Fibroblast of skin of back (primary cell): ENCODE results near the gene SH3D19.

ENCODE experiments used
- DNase-seq: peaks from one replicate; pipeline ENCODE4 v3.0.0-alpha.2; 2013

SH3D19 gene

GRCh38 chr4:151193414-151193813, 132.0 kb downstream of the SH3D19 start:
- DNase-seq, result no peak

- peak; percentile 68 for DNase-seq
Measured at GRCh38 chr4:151192556-151193235, 132.7 kb downstream of the SH3D19 start.

GRCh38 chr4:151184523-151185458, 140.6 kb downstream of the SH3D19 start:
- DNase-seq, result peak; percentile 42

DNA sequence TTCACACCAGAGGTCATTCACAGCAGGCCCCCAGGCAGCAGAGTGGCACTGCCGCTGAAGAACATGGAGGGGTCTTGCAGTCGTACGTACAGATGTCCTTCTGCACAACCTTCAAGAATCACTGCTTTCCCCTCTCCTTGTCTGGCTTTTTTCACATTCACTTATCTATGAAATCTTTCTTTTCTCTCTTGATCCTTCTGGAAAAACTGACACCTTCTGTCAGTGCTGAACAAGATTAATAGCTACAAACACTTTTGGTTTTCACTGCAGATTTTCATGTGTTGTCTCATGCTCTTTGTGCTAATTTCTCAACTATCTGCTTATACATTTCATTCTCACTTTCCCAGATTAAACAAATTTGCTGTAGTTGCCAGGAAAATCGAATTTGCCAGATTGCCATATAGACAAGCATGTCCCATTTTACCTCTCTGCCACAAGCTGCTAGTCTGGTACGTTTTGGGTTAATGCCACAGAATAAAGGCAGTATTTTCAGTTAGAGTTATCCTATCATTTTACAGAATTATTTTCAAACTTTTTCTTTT, 142.9 kb downstream of the SH3D19 start:
- no peak for DNase-seq

DNA sequence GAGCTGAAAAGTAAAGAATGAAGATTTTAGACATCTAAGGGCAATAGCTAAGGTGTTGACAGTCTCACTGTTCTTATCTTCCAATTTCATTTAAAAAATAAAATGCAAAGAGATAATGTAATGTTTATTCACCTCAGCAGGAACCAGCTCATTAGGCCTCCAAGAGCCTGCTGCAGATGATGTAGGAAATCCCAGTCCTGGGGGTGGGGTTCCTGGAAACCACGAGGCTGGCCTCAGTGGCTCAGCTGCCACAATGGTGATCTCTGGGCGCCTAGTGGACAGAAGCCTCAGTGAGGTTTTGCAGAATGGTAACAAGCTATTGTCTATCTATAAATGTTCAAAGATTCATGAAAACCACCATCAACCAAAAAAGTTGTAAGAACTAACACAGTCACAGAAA, 148.7 kb downstream of the SH3D19 start:
- DNase-seq, result no peak

- DNase-seq, result no peak
Measured at GRCh38 chr4:151175754-151176631, 149.4 kb downstream of the SH3D19 start.

DNA sequence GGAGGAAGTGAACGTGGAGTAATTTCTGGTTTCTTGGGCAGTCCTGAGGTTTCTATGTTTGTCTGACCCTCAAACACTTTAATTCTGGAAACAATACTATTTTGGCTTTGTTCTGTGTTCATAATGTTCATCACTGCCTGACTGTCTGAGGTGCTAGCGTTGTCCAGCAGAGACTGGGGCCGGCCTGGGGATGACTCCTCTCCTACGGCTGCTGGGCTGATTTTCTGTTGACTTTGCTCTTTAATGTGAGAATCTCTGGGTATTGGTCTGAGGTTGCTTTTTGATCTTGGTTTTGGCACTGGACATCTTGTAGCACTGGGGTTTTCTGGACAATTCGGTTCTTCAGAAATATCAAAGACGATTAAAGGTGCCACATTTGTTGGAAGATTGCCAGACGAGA, 150.2 kb downstream of the SH3D19 start:
- no peak for DNase-seq

GRCh38 chr4:151174784-151175183, 150.6 kb downstream of the SH3D19 start:
- no peak for DNase-seq

DNA sequence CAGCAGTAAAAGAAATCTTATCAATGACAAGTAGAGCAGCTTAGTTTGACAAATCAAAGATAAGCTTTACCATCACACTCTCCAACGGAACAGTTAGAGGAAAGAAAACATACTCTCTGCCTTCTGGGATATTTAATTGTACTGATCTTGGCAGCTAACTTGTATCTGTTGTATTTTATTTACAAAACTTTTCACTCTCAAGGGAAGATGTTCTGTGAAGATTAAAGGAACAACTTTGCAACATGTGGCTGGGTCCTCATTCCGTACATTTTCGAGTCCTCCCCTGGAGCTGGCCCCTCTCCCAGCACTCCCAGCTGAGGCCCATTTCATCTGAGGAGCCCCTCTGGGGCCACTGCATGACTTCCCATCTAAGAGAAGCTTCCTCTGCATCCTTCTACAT, 151.5 kb downstream of the SH3D19 start:
- DNase-seq, result no peak

DNA sequence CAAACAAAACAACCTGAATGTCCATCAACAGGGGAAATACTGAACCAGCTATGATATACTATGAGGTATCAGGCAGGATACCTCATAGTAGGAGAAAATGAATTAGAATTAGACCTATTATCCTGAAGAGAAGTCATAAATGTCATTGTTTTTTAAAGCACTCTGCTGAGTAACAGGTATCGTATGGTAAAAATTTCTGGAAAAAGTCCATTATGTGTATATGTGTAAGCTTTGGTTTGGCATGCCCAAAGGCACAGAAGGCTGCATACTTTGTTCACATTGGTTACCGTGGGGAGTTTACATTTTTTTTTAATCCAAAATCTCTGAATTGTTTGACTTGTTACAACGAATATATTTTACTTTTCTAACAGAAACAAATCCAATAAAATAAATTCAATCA, 155.5 kb downstream of the SH3D19 start:
- DNase-seq, result peak; percentile 28

- peak; percentile 84 for DNase-seq
Measured at GRCh38 chr4:151169223-151169622, 156.2 kb downstream of the SH3D19 start.

DNA sequence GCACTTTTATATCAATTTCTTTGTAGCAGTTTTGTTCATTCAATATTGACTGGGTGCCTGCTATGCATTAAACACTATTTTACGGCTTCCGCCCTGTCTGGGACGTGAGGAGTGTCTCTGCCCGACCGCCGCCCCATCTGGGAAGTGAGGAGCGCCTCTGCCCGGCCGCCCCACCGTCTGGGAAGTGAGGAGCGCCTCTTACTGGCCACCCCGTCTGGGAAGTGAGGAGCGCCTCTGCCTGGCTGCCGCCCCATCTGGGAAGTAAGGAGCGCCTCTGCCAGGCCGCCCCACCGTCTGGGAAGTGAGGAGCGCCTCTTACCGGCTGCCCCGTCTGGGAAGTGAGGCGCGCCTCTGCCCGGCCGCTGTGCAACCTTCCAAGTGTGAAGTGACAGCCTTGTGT, 157.8 kb downstream of the SH3D19 start:
- DNase-seq, result no peak

DNA sequence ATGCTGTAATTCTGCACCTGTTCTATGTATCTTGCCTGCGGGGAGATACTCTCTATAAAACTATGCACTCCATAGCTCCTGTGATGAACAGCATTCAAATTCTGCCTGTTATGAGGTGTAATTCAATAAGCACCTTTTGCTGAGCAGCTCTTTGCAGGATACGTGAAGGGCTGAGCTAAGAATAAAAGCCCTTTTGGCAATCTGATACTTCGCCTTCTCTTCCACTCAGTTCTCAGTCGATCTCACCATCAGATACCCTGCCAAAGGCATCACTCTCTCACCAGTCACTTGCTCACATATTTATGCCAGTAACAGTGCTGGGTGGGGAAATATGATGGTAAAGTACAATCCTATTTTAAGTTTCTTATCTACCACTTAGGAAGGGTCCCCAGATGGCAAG, 158.8 kb downstream of the SH3D19 start:
- peak; percentile 17 for DNase-seq

DNA sequence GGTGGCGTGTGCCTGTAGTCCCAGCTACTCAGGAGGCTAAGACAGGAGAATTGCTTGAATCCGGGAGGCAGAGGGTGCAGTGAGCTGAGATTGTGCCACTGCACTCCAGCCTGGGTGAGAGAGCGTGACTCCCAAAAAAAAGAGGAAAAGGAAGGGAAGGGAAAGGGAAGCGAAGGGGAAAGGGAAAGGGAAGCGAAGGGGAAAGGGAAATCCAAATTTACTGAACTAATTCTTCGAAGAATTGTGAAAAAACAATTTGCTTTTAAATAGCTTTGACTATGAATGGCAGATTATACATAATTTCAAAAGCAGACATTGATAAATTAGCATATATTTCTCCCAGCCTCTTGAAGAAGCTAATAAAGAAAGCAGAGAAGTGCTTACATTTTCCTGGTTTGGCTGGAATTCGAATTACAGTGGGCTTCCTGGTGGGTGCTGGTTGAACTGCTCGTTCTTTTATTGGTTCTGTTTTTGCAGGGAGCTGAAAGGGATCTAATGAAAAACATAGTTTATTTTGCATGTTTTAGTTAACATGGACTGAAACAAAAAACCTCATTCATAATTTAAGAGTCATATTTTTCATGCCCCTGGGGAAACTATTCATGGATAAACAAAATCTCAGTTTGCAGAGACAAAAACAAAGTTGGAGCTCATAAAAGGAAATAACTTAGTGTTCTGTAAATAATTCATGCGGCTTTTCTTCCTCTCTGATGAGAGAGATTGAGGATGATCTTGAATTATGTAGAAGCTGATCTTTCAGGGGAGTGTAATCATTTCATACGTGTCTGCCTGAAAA, 160.0 kb downstream of the SH3D19 start:
- DNase-seq, result peak; percentile 64

DNA sequence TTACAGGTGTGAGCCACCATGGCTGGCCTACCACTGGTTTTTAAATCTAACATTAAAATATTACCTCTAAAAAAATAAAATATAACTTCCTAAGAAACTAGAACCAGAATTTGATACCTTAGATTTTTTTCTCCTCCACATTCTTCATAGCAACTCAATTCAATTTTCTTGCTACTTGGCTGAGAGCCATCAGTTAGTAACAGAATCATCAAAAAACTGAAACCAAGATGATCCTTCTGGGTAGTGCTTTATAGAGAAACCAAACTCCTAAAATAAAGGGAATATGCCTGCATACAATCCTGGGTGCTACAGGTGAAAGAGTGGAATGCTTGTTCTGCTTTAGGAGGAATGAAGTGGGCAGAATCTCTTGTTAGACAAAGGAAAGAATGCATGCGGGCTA, 161.6 kb downstream of the SH3D19 start:
- no peak for DNase-seq

- DNase-seq, result no peak
Measured at GRCh38 chr4:151158979-151159378, 166.4 kb downstream of the SH3D19 start.

DNA sequence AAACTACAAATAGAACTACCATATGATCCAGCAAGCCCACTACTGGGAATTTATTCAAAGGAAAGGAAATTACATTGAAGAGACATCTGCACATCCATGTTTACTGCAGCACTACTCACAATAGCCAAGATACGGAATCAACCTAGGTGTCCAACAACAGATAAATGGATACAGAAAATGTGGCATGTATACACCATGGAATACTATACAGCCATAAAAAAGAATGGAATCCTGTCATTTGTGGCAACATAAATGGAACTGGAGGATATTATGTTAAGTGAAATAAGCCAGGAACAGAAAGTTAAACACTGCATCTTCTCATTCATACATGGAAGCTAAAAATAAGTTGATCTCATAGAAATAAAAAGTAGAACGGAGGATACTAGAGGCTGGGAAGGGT, 167.9 kb downstream of the SH3D19 start:
- DNase-seq, result no peak

DNA sequence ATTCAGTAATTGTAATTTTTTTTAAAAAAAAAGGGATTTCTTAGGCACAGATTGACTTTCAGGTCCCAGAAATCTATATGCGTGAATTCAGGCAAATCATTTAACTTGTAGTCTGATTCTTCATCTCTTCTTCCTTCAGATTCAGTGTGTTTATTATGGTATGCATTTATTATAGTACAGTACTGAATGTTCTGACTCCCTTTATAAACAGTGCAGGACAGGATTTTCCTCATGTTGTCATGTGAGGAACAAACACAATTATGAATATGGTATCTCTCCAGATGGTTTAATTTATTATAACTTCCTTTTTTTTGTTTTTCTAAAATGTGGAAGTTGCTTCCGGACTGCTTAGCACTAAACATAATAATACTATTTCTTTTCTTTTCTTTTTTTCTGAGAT, 171.8 kb downstream of the SH3D19 start:
- no peak for DNase-seq

- no peak for DNase-seq
Measured at GRCh38 chr4:151152028-151152427, 173.4 kb downstream of the SH3D19 start.

GRCh38 chr4:151150821-151151580, 174.4 kb downstream of the SH3D19 start:
- DNase-seq, result no peak

DNA sequence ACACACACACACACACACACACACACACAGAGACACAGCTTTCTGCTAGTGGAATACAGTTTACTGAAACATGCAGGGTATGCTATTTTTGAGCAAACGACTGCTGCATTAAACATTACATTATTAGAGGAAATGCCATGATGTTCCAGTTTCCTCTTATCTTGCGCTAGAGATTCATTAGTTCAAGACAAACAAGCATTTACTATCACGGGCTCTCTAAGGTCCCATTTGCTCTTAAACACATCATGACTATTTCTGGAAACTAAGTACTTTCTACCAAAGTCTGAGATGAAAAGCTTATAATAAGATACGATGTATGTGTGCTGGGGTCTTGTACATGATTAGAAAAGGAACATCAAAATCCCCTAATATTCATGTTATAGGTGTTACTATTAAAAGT, 177.1 kb downstream of the SH3D19 start:
- no peak for DNase-seq
